B cell (primary cell): ENCODE results near the gene XNDC1N.

Source experiments
- CTCF ChIP-seq: fragments of 200-600 bp; IDR thresholded peaks from one replicate; pipeline ENCODE4 v1.8.0; 2022; ENCODE audit warnings: antibody characterized with exemption, mild to moderate bottlenecking
- EZH2 ChIP-seq: IDR thresholded peaks from 2 replicates; pipeline ENCODE4 v1.6.1; 2012; ENCODE audit warnings: borderline replicate concordance, low read depth, mild to moderate bottlenecking, moderate library complexity, low read length; ENCODE audit not compliant: insufficient read depth, poor library complexity, severe bottlenecking

- TF ChIP-seq CTCF (no peak), EZH2 (no peak)
Measured at GRCh38 chr11:71963468-71963867, 35.1 kb upstream of the XNDC1N start.
